Tibial artery (tissue), 4 donors: ENCODE results near the gene LRP1B.

ENCODE experiments used
- DNase-seq, 2 donors: peaks; one replicate each; pipeline ENCODE4 v3.0.0-alpha.2; 2019
- H3K27ac ChIP-seq, 2 donors: fragments of 200-600 bp; sonication (generic) in 1 of 2; 1 replicate in 1 of 2; 2 replicates in 1 of 2; pipeline ENCODE4 v1.5.1; 2018 to 2019; ENCODE audit warnings: mild to moderate bottlenecking in 1 of 2
- H3K27me3 ChIP-seq, 2 donors: fragments of 200-600 bp; sonication (generic) in 1 of 2; one replicate each; pipeline versions ENCODE4 v1.5.1 to v1.6.0; 2016 to 2019
- H3K36me3 ChIP-seq, 3 donors: fragments of 200-600 bp; sonication (generic) in 2 of 3; one replicate each; pipeline ENCODE4 v1.5.1; 2016 to 2019; ENCODE audit warnings: mild to moderate bottlenecking in 2 of 3
- H3K4me1 ChIP-seq, 4 donors: fragments of 200-600 bp; sonication (generic) in 2 of 4; 1 replicate in 3 of 4; 2 replicates in 1 of 4; pipeline ENCODE4 v1.5.1; 2016 to 2019
- H3K4me3 ChIP-seq, 2 donors: fragments of 200-600 bp; sonication (generic) in 1 of 2; 1 replicate in 1 of 2; 2 replicates in 1 of 2; pipeline ENCODE4 v1.5.1; 2018 to 2019; ENCODE audit warnings: mild to moderate bottlenecking in 2 of 2
- H3K9me3 ChIP-seq, 3 donors: fragments of 200-600 bp; sonication (generic) in 1 of 3; one replicate each; pipeline ENCODE4 v1.5.1; 2016 to 2019
- CTCF ChIP-seq, 2 experiments: fragments of 200-600 bp in 1 of 2; fragments of 450-650 bp in 1 of 2; IDR thresholded peaks; one replicate each; pipeline ENCODE4 v1.5.1; 2017 to 2019; ENCODE audit warnings: antibody characterized with exemption in 2 of 2, mild to moderate bottlenecking in 1 of 2, moderate library complexity in 1 of 2
- intact Hi-C: fragments of 100-400 bp; cut with DNase I; formaldehyde crosslinking; loops from one replicate; pipeline ENCODE4 v1.15.0; 2023; ENCODE audit warnings: low total_unique reads

LRP1B gene

GRCh38 chr2:140542627-140543026 is 1588.2 kb downstream of the LRP1B start:
- Histone ChIP-seq H3K4me3 (no peak overlapping the region), H3K4me1 (no peaks in the 10 kb centered on the region), H3K36me3 (no peaks in the 10 kb centered on the region), H3K27ac (no peak overlapping the region), H3K9me3 (no peaks in the 10 kb centered on the region), H3K27me3 (no peaks in the 10 kb centered on the region)
- no peak for TF ChIP-seq CTCF (IDR thresholded peaks at IDR 0.05)
- intact Hi-C loops, result no loop called here
- no peak for DNase-seq

- no peak for TF ChIP-seq CTCF (IDR thresholded peaks at IDR 0.05)
- no peaks in the 10 kb centered on the region for H3K27me3 ChIP-seq
- DNase-seq, result no peak
- intact Hi-C loops, result no loop called here
- no peak overlapping the region for H3K4me3 ChIP-seq
- no peak overlapping the region for H3K27ac ChIP-seq
- no peaks in the 10 kb centered on the region for H3K9me3 ChIP-seq
- no peaks in the 10 kb centered on the region for H3K36me3 ChIP-seq
- no peaks in the 10 kb centered on the region for H3K4me1 ChIP-seq
These were observed 1591.5 kb downstream of the LRP1B start for GRCh38 chr2:140539242-140539875.

GRCh38 chr2:140529706-140530105 is 1601.1 kb downstream of the LRP1B start:
- TF ChIP-seq CTCF (IDR thresholded peaks at IDR 0.05), result no peak
- Histone ChIP-seq H3K4me1 (no peaks in the 10 kb centered on the region), H3K4me3 (no peak overlapping the region), H3K36me3 (no peaks in the 10 kb centered on the region), H3K27me3 (no peaks in the 10 kb centered on the region), H3K27ac (no peak overlapping the region), H3K9me3 (no peaks in the 10 kb centered on the region)
- intact Hi-C loops, result no loop called here
- DNase-seq, result no peak

- H3K4me1 ChIP-seq, result no peaks in the 10 kb centered on the region
- H3K27ac ChIP-seq, result no peak overlapping the region
- intact Hi-C loops, result no loop called here
- H3K27me3 ChIP-seq, result no peaks in the 10 kb centered on the region
- no peak overlapping the region for H3K4me3 ChIP-seq
- H3K9me3 ChIP-seq, result no peaks in the 10 kb centered on the region
- H3K36me3 ChIP-seq, result no peaks in the 10 kb centered on the region
- no peak for DNase-seq
- TF ChIP-seq CTCF (IDR thresholded peaks at IDR 0.05), result no peak
These were observed 1601.8 kb downstream of the LRP1B start for GRCh38 chr2:140528982-140529381.

- TF ChIP-seq CTCF (IDR thresholded peaks at IDR 0.05), result no peak
- Histone ChIP-seq H3K4me1 (no peaks in the 10 kb centered on the region), H3K27ac (no peak overlapping the region), H3K4me3 (no peak overlapping the region), H3K9me3 (no peaks in the 10 kb centered on the region), H3K36me3 (no peaks in the 10 kb centered on the region), H3K27me3 (no peaks in the 10 kb centered on the region)
- DNase-seq, result no peak
- intact Hi-C loops, result no loop called here
These were observed 1604.2 kb downstream of the LRP1B start for GRCh38 chr2:140526575-140526974.

GRCh38 chr2:140512106-140512505 is 1618.7 kb downstream of the LRP1B start:
- Histone ChIP-seq H3K9me3 (no peaks in the 10 kb centered on the region), H3K27me3 (no peaks in the 10 kb centered on the region), H3K4me1 (no peaks in the 10 kb centered on the region), H3K27ac (no peak overlapping the region), H3K4me3 (no peak overlapping the region), H3K36me3 (no peaks in the 10 kb centered on the region)
- no peak for TF ChIP-seq CTCF (IDR thresholded peaks at IDR 0.05)
- DNase-seq, result no peak
- intact Hi-C loops, result no loop called here
